ENCODE measurements around the gene ATP5PF. TPM values are rescaled to one million over a fixed set of nuclear protein-coding genes. Genes with fewer than 3 reads are reported as not detected.
A peak's percentile ranks its signal among the peaks of the same experiment; 100 is the strongest.

Gene ATP5PF
- total RNA-seq, 2 donors from 2014 or later = 20.4 to 37.6 TPM

DNA sequence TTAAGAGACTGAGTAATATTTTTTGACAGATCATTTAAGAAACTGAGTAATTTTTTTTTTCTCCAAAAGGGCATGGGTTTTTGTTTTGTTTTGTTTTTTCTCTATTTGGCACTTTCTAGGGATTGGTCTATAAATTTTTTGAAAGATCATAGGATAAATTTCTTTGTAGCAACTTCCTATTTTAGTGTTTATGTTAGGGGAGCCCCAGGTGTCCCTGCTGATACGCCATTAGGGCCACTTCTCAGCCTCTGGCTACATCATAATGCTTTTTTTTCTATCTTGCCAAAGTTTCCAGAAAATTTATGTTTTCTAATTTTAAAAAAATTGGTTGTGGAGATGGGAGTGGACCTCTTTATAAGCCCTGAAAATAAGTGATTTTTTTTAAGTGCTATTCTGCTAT, 2.7 kb upstream of the ATP5PF start:
- ATAC-seq = no peak
- Histone ChIP-seq H3K36me3 (replicated peaks in 1 of 2; ENCODE audit: insufficient read depth in 1 of 2, low read depth in 2 of 2) (no peaks in the 10 kb centered on the region), H3K4me1 (peaks cover 14% of the 10 kb centered on the region), H3K27ac (no peak overlapping the region), H3K9me3 (no peaks in the 10 kb centered on the region), H3K27me3 (no peaks in the 10 kb centered on the region), H3K4me3 (no peak overlapping the region)
- DNase-seq = no peak
- intact Hi-C loops (cut with DNase I) = no loop called here
- WGBS, 2 donors = 62 to 73% methylated on average over 1 of the region's 1 CpG
- TF ChIP-seq POLR2A (IDR thresholded peaks at IDR 0.05) = no peak
- TF ChIP-seq, protein P1, sequence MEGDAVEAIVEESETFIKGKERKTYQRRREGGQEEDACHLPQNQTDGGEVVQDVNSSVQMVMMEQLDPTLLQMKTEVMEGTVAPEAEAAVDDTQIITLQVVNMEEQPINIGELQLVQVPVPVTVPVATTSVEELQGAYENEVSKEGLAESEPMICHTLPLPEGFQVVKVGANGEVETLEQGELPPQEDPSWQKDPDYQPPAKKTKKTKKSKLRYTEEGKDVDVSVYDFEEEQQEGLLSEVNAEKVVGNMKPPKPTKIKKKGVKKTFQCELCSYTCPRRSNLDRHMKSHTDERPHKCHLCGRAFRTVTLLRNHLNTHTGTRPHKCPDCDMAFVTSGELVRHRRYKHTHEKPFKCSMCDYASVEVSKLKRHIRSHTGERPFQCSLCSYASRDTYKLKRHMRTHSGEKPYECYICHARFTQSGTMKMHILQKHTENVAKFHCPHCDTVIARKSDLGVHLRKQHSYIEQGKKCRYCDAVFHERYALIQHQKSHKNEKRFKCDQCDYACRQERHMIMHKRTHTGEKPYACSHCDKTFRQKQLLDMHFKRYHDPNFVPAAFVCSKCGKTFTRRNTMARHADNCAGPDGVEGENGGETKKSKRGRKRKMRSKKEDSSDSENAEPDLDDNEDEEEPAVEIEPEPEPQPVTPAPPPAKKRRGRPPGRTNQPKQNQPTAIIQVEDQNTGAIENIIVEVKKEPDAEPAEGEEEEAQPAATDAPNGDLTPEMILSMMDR (IDR thresholded peaks at IDR 0.05) = no peak

DNA sequence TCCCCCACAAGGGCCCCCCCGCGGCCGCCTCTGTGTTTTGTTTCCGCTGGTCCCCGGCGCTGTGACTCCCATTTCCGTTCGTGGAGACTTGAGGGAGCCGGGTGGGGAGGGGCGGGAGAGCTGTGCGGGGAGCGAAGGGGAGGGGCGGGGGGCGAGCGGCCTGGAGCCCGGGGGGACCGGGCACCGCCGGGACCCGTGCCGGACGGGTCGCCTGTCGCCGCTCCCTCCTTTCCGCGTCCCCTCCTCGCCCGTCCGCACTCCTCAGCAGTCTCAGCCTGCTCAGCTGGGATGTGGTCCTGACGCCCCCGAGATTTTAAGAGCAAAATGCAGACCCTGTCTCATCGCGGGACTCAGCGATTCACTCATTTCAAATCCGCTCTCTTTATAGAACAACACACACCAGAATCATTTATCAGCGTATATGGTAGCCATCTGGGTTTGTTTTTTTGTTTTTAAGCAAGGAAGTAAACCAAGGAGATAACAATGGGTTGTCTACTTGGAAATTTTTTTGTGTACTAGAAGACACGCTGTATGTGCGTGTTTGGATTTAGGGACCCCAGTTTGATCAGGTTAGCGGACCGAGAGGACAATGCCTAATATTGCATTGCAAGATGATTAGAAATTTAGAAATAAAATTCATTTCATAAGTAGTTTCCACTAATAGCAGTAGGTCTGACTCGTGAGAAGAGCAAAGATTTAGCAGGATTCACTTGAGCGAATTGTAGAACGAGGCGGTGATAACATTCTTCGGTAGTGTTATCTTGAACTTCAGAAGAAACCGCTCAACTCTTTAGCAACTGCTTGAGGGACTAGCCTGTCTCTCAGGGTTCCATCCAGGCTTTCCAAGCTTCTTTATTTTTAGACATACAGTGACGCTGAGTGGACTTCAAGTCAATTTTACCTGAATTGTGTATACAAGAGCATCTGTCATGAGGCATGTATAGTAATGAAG, 1.2 kb upstream of the ATP5PF start:
- peaks cover 29% of the 10 kb centered on the region for H3K4me1 ChIP-seq
- intact Hi-C loops (cut with DNase I) = no loop called here
- peak overlapping the region; percentile 95 to 99 (median 98) for H3K27ac ChIP-seq
- H3K27me3 ChIP-seq = no peaks in the 10 kb centered on the region
- peak; percentile 64 for ATAC-seq
- no peaks in the 10 kb centered on the region for H3K36me3 ChIP-seq (replicated peaks in 1 of 2; ENCODE audit: insufficient read depth in 1 of 2, low read depth in 2 of 2)
- no peaks in the 10 kb centered on the region for H3K9me3 ChIP-seq
- WGBS, 2 donors = 0 to 1% methylated on average over 22 to 38 of the region's 48 CpGs
- H3K4me3 ChIP-seq = peak overlapping the region; percentile 89 to 97
- TF ChIP-seq POLR2A (IDR thresholded peaks at IDR 0.05) = no peak
- TF ChIP-seq, protein P1 (IDR thresholded peaks at IDR 0.05) = no peak
- DNase-seq = peak; percentile 80 to 87 (median 84)

DNA sequence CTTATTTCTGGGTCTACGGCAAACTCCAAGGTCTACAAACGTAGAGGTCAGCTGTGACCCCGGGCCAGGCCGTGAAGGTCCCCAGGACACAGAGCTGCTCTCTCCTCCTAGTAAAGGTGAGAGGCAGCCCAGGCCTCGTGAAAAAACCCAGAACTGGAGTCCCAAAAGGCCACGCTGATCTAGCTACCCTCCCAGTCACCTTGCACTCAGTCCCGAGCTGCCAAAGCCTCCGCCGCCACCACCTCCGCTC, 125 bp downstream of the ATP5PF start:
- peak overlapping the region; percentile 95 to 99 (median 98) for H3K27ac ChIP-seq
- peak overlapping the region; percentile 89 to 97 for H3K4me3 ChIP-seq
- H3K9me3 ChIP-seq = no peaks in the 10 kb centered on the region
- DNase-seq (no peak), ATAC-seq (no peak)
- no peaks in the 10 kb centered on the region for H3K27me3 ChIP-seq
- H3K4me1 ChIP-seq = peaks cover 38% of the 10 kb centered on the region
- TF ChIP-seq, protein P1 (IDR thresholded peaks at IDR 0.05) = no peak
- peak; percentile 59 to 93 (median 91) for TF ChIP-seq POLR2A (IDR thresholded peaks at IDR 0.05)
- 0% methylated on average over 7 to 10 of the region's 10 CpGs for WGBS, 2 donors
- intact Hi-C loops (cut with DNase I) = no loop called here
- H3K36me3 ChIP-seq (replicated peaks in 1 of 2; ENCODE audit: insufficient read depth in 1 of 2, low read depth in 2 of 2) = no peaks in the 10 kb centered on the region

DNA sequence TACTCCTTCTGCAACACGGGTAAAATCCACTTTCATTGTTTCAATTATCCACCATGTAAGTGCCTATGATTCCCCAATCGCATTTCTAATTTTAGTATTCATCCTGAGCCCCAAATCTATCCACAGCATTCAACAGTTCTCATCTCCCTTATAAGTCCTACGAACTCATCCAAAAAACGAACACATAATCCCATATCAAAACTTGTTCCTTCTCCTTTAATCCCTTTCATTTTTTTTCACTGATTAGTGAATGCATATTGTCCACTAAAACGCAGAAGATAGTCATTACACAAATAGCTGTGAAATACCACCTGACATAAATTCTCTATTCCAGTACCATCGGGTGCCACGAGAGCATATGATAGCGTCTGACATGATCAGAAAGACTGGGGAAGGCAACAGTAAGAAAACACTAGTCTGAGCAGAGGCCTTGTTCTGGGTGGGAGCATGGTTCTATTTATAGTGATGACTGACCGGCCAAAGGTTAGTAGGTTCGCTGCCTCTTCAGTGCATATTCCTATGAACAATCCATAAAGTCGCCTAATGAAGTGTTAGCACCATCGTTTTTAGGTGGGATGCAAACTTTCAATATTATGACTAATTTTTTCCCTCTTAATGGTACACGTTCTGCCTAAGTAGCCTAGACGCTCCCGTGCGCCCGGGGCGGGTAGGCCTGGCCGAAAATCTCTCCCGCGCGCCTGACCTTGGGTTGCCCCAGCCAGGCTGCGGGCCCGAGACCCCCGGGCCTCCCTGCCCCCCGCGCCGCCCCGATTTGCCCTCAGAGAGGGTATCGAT, 648 bp downstream of the ATP5PF start:
- TF ChIP-seq POLR2A (IDR thresholded peaks at IDR 0.05) = no peak
- TF ChIP-seq, protein P1 (IDR thresholded peaks at IDR 0.05) = no peak
- no peaks in the 10 kb centered on the region for H3K9me3 ChIP-seq
- DNase-seq (peak in 1 of 4 donors; percentile 16), ATAC-seq (no peak)
- intact Hi-C loops (cut with DNase I) = no loop called here
- H3K4me1 ChIP-seq = peaks cover 40% of the 10 kb centered on the region
- H3K4me3 ChIP-seq = peak overlapping the region; percentile 89 to 97
- peaks cover 0 to 2% of the 10 kb centered on the region in 2 donors for H3K36me3 ChIP-seq (replicated peaks in 1 of 2; ENCODE audit: insufficient read depth in 1 of 2, low read depth in 2 of 2)
- no peaks in the 10 kb centered on the region for H3K27me3 ChIP-seq
- peak overlapping the region; percentile 95 to 99 (median 98) for H3K27ac ChIP-seq
- WGBS, 2 donors = 1 to 2% methylated on average over 30 of the region's 30 CpGs
